H1 (cell line): Measurements from ENCODE around the gene TIMM10. TPM values are rescaled to one million over a fixed set of nuclear protein-coding genes. Genes with fewer than 3 reads are reported as not detected.

Experiments
- E2F6 ChIP-seq: IDR thresholded peaks from 2 replicates; pipeline ENCODE4 v1.6.1; 2012; ENCODE audit warnings: inconsistent platforms
- NANOG ChIP-seq: IDR thresholded peaks from 2 replicates; pipeline ENCODE4 v1.6.1; 2011; ENCODE audit warnings: low read length, low read depth, mild to moderate bottlenecking, inconsistent platforms; ENCODE audit not compliant: insufficient read depth, poor library complexity, severe bottlenecking
- polyA plus RNA-seq, 7 experiments: library from polyadenylated mRNA; depleted of rRNA in 3 of 7; stranded (reverse) in 5 of 7; unstranded in 2 of 7; fragments of >200 nt in 5 of 7; fragments of 200-250 nt in 2 of 7; gene quantifications; 1 replicate in 5 of 7; 2 replicates in 1 of 7; 4 replicates in 1 of 7; pipeline versions ENCODE4 v1.2.1 to v1.2.3, GENCODE V29; 2011 to 2013; ENCODE audit warnings: missing spikeins in 2 of 7, mixed read lengths in 2 of 7
- total RNA-seq: library from RNA; stranded (reverse); fragmentation: NEBNext Ultra II Directional; extraction: Animal tissue kit (Norgen Biotek cat#: 25700); gene quantifications from 2 replicates; pipeline ENCODE4 v1.2.1, GENCODE V29; 2021

The TIMM10 gene
- total and polyA plus RNA-seq, 2 of the 8 experiments (the other 6 are each of a cell fraction or from before 2014, with no cell fraction given): 117 to 227 TPM

- TF ChIP-seq E2F6 (no peak), NANOG (no peak)
Measured at GRCh38 chr11:57555393-57555792, 24.8 kb upstream of the TIMM10 start (continued).
